ENCODE results near the gene FNDC7.
A peak's percentile ranks its signal among the peaks of the same experiment; 100 is the strongest.
"Not testable (repeated sequence)": the region's sequence is repeated elsewhere in the genome, so short reads cannot be mapped to it uniquely, and the experiment has no call there.

The FNDC7 gene

GRCh38 chr1:108699375-108700332 is 13.1 kb upstream of the FNDC7 start:
- DNase-seq (ENCODE audit: low spot score): no peak

DNA sequence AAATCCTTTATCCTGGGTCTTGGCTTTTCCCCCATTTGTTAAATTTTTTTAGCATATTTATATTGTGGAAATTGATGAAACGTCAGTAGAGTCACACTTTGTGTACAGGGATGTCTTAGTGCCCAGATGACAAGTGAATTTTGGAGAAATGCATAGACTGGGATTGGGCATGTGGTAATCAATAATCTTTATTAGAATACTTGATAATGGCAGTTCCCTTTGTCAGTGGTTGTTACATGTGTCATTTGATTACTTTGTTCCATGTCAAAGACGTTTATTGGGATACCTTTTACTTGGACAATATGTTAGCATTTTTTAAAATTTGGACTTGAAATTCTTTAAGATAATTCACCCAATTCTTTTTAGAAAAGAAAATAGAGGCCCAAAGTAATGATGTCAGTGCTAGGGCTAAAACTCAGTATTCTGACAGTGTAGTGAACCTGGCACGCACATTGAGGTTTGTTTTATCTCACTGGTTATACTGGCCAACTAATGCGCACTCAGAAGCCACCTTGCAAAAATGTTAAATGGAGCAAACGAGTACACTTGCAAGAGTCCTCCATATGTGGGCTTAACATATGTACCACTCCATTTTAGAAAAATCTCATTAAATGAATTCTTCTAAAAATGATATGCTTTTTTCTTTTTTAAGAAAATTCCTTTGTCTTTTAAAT is 11.4 kb upstream of the FNDC7 start:
- no peak for DNase-seq (ENCODE audit: low spot score)

DNA sequence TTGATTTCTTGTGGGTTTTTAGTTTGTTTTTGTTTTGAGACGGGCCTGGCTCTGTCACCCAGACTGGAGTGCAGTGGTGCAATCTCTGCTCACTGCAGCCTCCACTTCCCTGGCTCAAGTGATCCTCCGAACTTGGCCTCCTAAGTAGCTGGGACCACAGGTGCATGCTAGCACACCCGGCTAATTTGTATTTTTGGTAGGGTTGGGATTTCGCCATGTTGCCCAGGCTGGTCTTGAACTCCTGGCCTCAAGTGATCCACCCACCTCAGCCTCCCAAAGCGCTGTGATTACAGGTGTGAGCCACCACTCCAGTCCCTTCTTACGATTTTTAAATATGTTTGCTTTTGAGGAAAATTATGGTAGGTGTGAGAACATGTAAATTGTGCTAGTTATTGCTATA is 10.6 kb upstream of the FNDC7 start:
- not testable (repeated sequence) for DNase-seq (ENCODE audit: low spot score)

DNA sequence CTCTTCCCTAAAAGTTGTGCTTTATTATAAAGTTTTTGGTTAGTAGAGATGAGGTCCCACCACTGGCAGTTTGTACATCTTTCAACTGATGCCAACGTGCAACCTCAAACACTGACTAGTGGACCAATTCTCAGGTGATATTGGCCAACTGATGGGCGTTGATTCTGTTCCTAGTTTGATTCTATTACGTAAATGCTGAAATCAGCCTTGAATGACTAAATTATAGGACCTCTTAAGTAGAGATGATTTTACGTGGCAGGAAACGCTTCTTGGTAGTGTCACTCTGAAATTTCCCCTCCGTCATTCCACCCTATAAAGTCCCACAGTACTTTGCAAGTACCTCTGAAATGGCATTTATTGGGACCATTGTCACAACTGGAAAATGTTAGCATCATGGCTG is 8.8 kb upstream of the FNDC7 start:
- DNase-seq (ENCODE audit: low spot score): no peak

- DNase-seq (ENCODE audit: low spot score): peak; percentile 40
Measured at GRCh38 chr1:108704496-108704895, 8.2 kb upstream of the FNDC7 start.

DNA sequence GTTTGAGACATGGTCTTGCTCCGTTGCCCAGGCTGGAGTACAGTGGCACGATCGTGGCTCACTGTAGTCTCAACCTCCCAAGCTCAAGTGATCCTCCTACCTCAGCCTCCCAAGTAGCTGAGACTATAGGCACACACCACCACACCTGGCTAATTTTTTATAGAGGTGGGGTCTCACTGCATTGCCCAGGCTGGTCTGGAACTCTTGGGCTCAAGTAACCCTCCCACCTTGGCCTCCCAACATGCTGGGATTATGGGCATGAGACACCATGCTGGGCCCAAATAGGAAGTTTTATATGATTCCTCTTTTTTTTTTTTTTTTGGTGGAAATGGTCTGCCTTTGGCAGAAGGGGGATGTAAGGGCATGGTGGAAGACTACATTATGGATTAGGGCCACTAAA is 6.1 kb upstream of the FNDC7 start:
- no peak for DNase-seq (ENCODE audit: low spot score)

DNA sequence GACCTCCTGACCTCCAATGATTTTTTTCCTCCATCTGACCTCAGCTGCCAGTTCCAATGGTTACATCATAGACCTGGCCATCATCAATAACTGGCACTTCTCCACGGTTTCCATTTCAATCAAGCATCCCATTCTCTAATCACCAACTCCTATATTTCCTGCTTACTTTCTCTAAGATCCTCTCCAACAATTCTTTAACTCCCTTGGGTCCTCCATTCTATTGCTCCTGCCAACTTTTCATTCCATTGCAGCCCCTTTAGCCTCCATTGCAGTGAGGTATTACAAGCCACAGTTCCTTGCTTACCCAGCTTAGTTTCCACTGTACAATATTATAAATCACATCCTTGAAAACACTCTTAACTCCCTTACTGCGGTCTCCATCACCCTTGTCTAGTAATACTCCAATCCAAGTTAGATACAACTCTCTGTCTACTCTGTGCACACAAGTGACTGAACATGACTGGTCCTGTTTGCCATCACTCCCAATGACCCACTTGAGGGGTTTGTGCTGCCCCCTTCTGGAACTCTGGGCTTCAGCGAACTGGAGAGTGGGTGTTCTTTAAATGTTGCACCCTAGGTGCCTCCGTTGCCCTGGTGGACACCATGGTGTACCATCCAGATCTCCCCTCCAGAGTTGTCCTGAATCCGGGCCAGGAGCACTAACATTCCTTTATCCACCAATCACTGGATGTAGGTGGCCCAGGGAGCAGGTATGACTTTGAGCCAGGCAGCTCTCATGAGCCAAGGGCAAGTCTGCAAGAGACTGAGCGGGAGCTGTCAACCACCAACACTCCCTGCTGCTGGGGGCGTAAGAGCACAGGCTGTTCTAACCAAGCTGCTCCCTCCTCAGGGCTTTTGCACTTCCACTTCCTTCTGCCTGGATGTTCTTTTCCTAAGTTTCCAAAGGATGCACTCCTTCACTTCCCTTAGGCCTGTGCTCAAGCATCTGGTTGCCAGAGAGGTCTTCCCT is 3.7 kb upstream of the FNDC7 start:
- DNase-seq (ENCODE audit: low spot score): no peak

GRCh38 chr1:108715932-108716331 is 3.2 kb downstream of the FNDC7 start:
- no peak for DNase-seq (ENCODE audit: low spot score)

- no peak for DNase-seq (ENCODE audit: low spot score)
Measured at GRCh38 chr1:108716437-108717230, 3.9 kb downstream of the FNDC7 start.

GRCh38 chr1:108717774-108718316 is 5.1 kb downstream of the FNDC7 start:
- no peak for DNase-seq (ENCODE audit: low spot score)

DNA sequence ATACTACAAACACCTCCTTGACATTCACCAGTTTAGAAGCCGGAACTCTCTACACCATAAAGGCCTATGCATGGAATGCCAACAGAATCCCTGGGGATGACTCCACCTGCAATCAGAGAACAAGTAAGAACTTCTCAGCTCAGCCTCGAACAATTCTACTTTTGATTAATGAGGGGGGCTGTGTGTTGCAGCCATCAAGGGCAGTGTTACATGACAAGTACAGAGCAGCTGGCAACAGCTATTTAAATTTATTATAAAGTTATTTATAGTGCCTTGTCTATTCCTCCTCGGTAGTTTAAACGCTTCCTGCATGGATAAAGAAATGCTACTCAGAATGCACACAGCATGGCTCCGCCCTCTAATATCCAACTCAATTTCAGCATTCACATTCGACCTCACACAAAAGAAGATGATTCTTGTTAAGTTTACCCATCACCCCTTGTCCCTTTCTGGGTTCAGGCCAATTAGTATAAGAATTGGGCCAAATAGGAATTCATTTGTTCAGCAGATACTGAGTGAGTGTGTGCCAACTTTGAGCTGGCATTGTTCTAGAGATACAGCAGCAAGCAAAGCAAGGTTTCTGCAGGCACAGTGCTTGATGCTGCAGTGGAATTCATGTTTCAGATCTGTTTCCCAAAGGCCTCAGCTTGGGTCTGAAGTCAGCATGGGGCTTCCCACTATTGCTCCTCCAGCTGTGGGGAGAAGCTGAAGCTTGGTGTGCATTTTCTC is 6.4 kb downstream of the FNDC7 start:
- DNase-seq (ENCODE audit: low spot score): no peak

DNA sequence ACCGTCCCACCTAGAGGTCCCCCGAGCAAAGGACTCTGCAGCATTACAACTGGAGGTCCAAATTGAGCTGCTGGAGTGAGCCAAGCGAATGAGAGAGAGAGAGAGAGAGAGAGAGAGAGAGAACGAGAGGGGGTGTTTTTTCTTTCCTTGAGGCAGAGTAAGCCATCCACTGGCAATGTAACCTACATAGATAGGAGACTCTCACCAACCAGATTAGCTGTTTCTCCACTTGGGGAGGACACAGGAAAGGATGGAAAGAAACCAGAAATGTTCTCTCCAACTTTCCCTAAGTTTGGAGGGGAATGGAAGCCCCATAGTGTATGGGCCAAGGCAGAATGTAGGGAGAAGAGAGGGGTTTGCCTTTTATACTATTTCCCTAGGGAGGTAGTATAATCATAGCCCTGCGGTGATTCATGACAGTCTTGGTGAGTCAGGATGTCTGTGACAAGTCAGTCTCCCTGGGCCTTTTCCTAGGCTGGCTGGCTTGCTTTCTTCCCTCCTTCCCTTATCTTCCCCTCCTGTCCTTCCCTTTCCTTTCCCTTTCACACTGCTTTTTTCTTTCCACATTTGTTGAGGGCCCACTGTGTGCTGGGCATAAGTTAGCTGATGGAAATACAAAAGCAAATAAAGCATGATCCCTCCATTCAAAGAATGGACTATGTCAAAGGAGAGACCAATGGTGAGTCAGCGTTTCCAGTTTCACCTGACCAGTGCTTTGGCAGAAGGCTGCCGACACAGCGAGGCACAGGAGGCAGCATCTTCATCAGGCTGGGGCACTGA is 7.1 kb downstream of the FNDC7 start:
- DNase-seq (ENCODE audit: low spot score): peak; percentile 79

DNA sequence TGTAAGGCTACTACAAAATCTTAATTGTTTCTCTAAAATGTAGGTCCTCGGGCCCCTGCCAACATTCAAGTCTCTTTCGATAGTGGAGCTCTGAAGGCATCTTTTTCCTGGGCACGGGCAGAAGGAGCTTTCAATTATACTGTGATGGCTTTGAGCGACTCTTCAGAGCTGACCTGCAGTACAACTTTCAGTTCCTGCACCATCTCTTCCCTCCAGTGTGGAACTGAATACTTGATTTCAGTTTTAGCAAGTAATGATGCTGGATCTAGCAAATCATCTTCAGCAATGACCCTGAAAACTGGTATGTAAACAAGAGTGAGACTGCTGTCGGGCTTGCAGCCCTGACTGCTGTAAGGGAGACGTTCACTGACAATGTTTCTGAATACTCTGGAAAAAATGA is 9.6 kb downstream of the FNDC7 start:
- DNase-seq (ENCODE audit: low spot score): no peak

GRCh38 chr1:108725906-108726305 is 13.2 kb downstream of the FNDC7 start:
- no peak for DNase-seq (ENCODE audit: low spot score)

DNA sequence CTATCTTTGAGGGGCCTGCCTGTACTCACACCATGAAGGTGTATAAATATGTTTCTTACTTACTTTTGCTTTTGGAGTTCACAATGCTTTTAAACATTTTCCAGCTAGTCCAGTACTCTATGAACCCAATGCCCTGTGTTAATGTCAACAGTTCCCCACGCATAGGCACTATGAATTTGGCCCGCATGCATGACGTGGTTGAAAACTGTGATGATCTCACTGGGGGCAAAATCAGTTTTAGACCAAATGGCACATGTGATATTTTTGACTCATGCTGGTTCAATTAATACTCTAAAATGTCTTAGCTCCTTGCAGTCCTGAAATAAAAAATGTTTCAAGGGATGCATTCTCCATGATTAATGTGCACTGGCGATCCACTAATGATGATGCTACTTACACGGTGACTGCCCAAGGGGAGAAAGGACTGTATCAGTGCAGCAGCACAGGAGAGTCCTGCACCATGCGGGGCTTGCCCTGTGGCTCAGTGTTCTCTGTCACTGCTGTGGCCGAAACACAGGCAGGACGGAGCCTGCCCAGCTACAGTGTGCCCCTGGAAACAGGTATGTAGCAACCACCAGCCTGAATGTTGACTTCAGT is 15.7 kb downstream of the FNDC7 start:
- DNase-seq (ENCODE audit: low spot score): no peak

DNA sequence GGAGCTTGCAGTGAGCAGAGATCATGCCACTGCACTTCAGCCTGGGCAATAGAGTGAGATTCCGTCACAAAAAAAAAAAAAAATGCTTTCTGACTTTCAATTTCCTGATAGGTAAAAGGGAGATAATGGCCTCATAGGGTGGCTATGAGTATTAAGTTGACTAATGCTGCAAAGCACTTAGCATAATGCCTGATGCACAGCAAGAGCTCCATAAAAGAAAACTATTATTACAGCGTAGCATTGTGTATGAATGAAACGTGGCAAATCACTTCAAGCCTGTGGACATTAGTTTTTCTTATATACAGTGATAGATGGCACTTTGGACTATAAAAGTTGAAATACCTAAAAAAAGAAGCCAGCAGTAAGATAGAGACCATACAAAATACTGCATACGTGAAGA is 16.8 kb downstream of the FNDC7 start:
- no peak for DNase-seq (ENCODE audit: low spot score)

GRCh38 chr1:108732398-108732797 is 19.7 kb downstream of the FNDC7 start:
- DNase-seq (ENCODE audit: low spot score): no peak

- DNase-seq (ENCODE audit: low spot score): no peak
Measured at GRCh38 chr1:108734171-108734865, 21.6 kb downstream of the FNDC7 start.

GRCh38 chr1:108742253-108742652 is 29.5 kb downstream of the FNDC7 start:
- DNase-seq (ENCODE audit: low spot score): no peak
